NCI-H1436 treated with DMSO at 0.1 percent for 48 hours (cell line): ENCODE results near the gene SHLD2.
"Not testable (repeated sequence)": the region's sequence is repeated elsewhere in the genome, so short reads cannot be mapped to it uniquely, and the experiment has no call there.

Experiments
- DNase-seq: peaks from one replicate; lab custom pipeline; 2025; lab: John Stamatoyannopoulos, UW

The SHLD2 gene

GRCh38 chr10:87213150-87213765 is 118.3 kb downstream of the SHLD2 start:
- DNase-seq: not testable (repeated sequence)

- not testable (repeated sequence) for DNase-seq
Observed at GRCh38 chr10:87213806-87214205, 118.8 kb downstream of the SHLD2 start.

- DNase-seq: not testable (repeated sequence)
Observed at GRCh38 chr10:87216120-87216519, 121.1 kb downstream of the SHLD2 start.

GRCh38 chr10:87219370-87219769 is 124.4 kb downstream of the SHLD2 start:
- DNase-seq: not testable (repeated sequence)

GRCh38 chr10:87222789-87223188 is 127.8 kb downstream of the SHLD2 start:
- DNase-seq: not testable (repeated sequence)

- not testable (repeated sequence) for DNase-seq
Observed at GRCh38 chr10:87225148-87225547, 130.1 kb downstream of the SHLD2 start, which contains the start of gene NUTM2A. NUTM2A (plus strand) TSS chr10:87225448; CDS start chr10:87225831, 383 bp downstream.

GRCh38 chr10:87228247-87228646 is 133.2 kb downstream of the SHLD2 start:
- DNase-seq: not testable (repeated sequence)

- DNase-seq: not testable (repeated sequence)
Observed at GRCh38 chr10:87229211-87229610, 134.2 kb downstream of the SHLD2 start.

- not testable (repeated sequence) for DNase-seq
Observed at GRCh38 chr10:87234854-87235253, 139.8 kb downstream of the SHLD2 start.

GRCh38 chr10:87237244-87237643 is 142.2 kb downstream of the SHLD2 start:
- not testable (repeated sequence) for DNase-seq

GRCh38 chr10:87239346-87239808 is 144.4 kb downstream of the SHLD2 start:
- DNase-seq: not testable (repeated sequence)
